Osteoblast (primary cell): ENCODE data around the gene AKR1E2. TPM values are rescaled to one million over a fixed set of nuclear protein-coding genes. Genes with fewer than 3 reads are reported as not detected.

Experiments
- DNase-seq: peaks from one replicate; pipeline ENCODE4 v3.0.0; 2011; ENCODE audit warnings: low spot score, mixed read lengths; ENCODE audit not compliant: insufficient read length; ENCODE audit errors: missing footprints
- H2AFZ ChIP-seq: 2 replicates; pipeline ENCODE4 v1.6.0; 2011; ENCODE audit warnings: mild to moderate bottlenecking, low read length
- H3K27ac ChIP-seq: 2 replicates; pipeline ENCODE4 v1.5.1; 2011; ENCODE audit warnings: mild to moderate bottlenecking, low read depth, low read length, moderate library complexity
- H3K27me3 ChIP-seq: 2 replicates; pipeline ENCODE4 v1.6.0; 2012; ENCODE audit warnings: mild to moderate bottlenecking, control low read depth, inconsistent platforms, low read length, moderate library complexity; ENCODE audit not compliant: insufficient read depth
- H3K36me3 ChIP-seq: 2 replicates; pipeline ENCODE4 v1.5.1; 2011; ENCODE audit warnings: mild to moderate bottlenecking, low read length, control low read depth, moderate library complexity; ENCODE audit not compliant: insufficient read depth
- H3K4me1 ChIP-seq: 2 replicates; pipeline ENCODE4 v1.5.1; 2011; ENCODE audit warnings: mild to moderate bottlenecking, low read length, control low read depth, moderate library complexity; ENCODE audit not compliant: insufficient read depth
- H3K4me2 ChIP-seq: 2 replicates; pipeline ENCODE4 v1.6.0; 2011; ENCODE audit warnings: mild to moderate bottlenecking, low read length; ENCODE audit not compliant: insufficient read depth
- H3K4me3 ChIP-seq: fragments of 200-600 bp; sonication (generic); 3 replicates; pipeline ENCODE4 v1.5.1; 2012; ENCODE audit warnings: mild to moderate bottlenecking, low read length, inconsistent platforms; ENCODE audit not compliant: insufficient read depth
- H3K79me2 ChIP-seq: 2 replicates; pipeline ENCODE4 v1.6.0; 2012; ENCODE audit warnings: mild to moderate bottlenecking, low read length, control low read depth, inconsistent platforms; ENCODE audit not compliant: insufficient read depth
- H3K9me3 ChIP-seq: 2 replicates; pipeline ENCODE4 v1.5.1; 2011; ENCODE audit warnings: low read depth, low read length, control low read depth
- H4K20me1 ChIP-seq: 2 replicates; pipeline ENCODE4 v1.6.0; 2012; ENCODE audit warnings: mild to moderate bottlenecking, low read length, control low read depth; ENCODE audit not compliant: insufficient read depth
- total RNA-seq: library from RNA; depleted of rRNA; stranded (reverse); fragments of >200 nt; gene quantifications from 2 replicates; pipeline ENCODE4 v1.2.3, GENCODE V29; 2012
- TF ChIP-seq, protein P1 (sequence below): IDR thresholded peaks from 2 replicates; pipeline ENCODE4 v1.5.1; 2011; ENCODE audit warnings: mild to moderate bottlenecking, low read depth, low read length, moderate library complexity; ENCODE audit errors: extremely low read depth

The AKR1E2 gene
- total RNA-seq, 1 donor = 17.7 TPM

DNA sequence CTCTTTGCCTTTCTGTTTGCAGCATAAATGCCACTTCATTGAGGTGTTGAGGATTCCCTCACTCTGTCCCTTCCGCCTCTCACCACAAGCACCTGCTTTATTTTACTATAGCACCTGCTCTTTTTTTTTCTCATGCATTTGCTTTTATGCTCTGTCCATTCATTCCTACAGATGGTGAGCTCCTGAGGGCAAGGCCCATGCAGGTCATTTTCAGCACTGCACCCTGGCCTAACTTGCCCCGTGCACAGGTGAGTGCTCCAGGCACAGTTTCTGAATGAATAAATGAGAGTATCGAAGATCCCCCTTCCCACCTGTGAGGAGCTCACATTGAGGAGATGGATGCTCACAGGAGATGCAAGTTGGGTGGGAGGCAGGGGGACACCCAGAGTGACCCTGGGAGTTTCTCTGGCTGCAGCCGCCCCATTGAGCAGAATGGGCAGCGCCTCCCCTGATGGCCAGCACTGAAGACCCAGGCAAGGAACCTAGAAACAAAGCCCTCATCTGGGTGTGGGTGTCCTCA is 1.2 kb upstream of the AKR1E2 start:
- no peaks in the 10 kb centered on the region for H3K79me2 ChIP-seq
- H3K9me3 ChIP-seq = no peaks in the 10 kb centered on the region
- H4K20me1 ChIP-seq = no peaks in the 10 kb centered on the region
- TF ChIP-seq, protein P1, sequence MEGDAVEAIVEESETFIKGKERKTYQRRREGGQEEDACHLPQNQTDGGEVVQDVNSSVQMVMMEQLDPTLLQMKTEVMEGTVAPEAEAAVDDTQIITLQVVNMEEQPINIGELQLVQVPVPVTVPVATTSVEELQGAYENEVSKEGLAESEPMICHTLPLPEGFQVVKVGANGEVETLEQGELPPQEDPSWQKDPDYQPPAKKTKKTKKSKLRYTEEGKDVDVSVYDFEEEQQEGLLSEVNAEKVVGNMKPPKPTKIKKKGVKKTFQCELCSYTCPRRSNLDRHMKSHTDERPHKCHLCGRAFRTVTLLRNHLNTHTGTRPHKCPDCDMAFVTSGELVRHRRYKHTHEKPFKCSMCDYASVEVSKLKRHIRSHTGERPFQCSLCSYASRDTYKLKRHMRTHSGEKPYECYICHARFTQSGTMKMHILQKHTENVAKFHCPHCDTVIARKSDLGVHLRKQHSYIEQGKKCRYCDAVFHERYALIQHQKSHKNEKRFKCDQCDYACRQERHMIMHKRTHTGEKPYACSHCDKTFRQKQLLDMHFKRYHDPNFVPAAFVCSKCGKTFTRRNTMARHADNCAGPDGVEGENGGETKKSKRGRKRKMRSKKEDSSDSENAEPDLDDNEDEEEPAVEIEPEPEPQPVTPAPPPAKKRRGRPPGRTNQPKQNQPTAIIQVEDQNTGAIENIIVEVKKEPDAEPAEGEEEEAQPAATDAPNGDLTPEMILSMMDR = no peak
- H3K4me1 ChIP-seq = peaks cover 12% of the 10 kb centered on the region
- no peak overlapping the region for H3K4me3 ChIP-seq
- no peaks in the 10 kb centered on the region for H3K36me3 ChIP-seq
- H3K27ac ChIP-seq = no peak overlapping the region
- no peak overlapping the region for H2AFZ ChIP-seq
- DNase-seq = no peak
- H3K4me2 ChIP-seq = no peak overlapping the region
- no peaks in the 10 kb centered on the region for H3K27me3 ChIP-seq

DNA sequence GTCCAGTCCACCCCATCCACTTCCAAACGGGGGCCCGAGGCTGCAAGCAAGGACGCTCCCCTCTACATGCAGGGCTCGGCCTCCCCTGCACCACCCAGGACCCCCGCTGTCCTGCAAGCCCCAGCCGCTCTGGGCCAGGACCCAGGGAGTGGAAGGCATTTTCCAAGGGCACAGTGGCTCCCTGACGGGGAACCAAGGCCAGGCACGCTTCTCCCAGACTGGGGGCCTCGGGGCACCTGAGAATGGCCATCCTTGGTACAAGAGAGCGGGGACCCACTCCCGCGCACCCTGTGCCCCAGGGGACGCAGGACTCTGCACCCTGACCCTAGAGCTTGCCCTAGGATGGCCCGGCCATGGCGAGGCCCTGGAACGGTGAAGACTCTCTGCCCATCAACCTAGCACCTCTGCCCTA is 545 bp upstream of the AKR1E2 start:
- Histone ChIP-seq H4K20me1 (no peaks in the 10 kb centered on the region), H3K27me3 (no peaks in the 10 kb centered on the region), H3K4me2 (peak overlapping the region; percentile 79), H3K79me2 (no peaks in the 10 kb centered on the region), H3K4me3 (peak overlapping the region; percentile 73), H3K27ac (no peak overlapping the region), H3K36me3 (no peaks in the 10 kb centered on the region), H3K9me3 (no peaks in the 10 kb centered on the region), H2AFZ (peak overlapping the region; percentile 88), H3K4me1 (peaks cover 14% of the 10 kb centered on the region)
- TF ChIP-seq, protein P1 = no peak
- no peak for DNase-seq

DNA sequence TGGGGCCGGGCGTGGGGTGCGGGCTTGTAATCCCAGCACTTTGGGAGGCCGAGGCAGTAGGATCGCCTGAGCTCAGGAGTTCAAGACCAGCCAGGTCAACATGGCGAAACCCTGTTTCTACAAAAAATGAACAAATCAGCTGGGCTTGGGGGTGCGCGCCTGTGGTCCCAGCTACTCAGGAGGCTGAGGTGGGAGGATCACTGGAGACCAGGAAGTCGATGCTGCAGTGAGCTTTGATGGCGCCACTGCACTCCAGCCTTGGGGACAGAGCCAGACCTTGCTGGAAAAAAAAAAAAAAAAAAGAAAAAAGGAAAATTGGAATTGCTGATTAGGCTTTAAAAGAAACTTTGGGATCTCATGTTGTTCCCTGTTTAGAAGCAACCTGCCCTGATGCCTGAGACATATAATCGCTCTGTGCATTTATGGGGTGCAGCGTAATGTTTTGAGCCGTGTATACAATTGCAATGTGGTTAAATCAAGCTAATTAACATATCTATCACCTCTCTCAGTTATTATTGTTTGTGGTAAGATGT is 851 bp downstream of the AKR1E2 start:
- Histone ChIP-seq H3K27ac (peak overlapping the region; percentile 61), H3K79me2 (no peaks in the 10 kb centered on the region), H3K4me1 (peaks cover 11% of the 10 kb centered on the region), H3K4me2 (peak overlapping the region; percentile 79), H3K9me3 (no peaks in the 10 kb centered on the region), H3K27me3 (no peaks in the 10 kb centered on the region), H4K20me1 (no peaks in the 10 kb centered on the region), H2AFZ (peak overlapping the region; percentile 88), H3K4me3 (peak overlapping the region; percentile 73), H3K36me3 (peaks cover 5% of the 10 kb centered on the region)
- TF ChIP-seq, protein P1 = no peak
- no peak for DNase-seq

DNA sequence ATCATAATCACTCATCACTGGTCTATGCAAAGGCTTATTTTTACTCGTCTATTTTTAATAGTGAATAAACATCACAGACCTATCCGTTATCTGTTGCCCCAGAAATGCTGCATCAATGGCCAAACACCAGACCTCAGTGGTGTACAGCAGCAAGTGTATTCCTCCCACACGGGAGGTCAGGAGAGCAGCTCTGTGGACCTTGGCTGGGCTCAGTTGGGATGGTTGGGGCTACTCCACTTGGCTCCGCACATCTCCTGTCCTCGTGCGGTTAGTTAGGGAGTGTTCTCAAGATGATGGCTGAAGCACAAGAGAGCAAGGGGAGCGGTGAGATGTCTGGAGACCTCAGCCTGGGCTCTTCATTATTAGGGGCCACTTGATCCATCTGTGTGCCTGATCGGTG is 2.0 kb downstream of the AKR1E2 start:
- Histone ChIP-seq H3K36me3 (peaks cover 5% of the 10 kb centered on the region), H3K9me3 (no peaks in the 10 kb centered on the region), H3K4me1 (peaks cover 11% of the 10 kb centered on the region), H3K4me2 (no peak overlapping the region), H2AFZ (no peak overlapping the region), H4K20me1 (no peaks in the 10 kb centered on the region), H3K27me3 (no peaks in the 10 kb centered on the region), H3K79me2 (no peaks in the 10 kb centered on the region), H3K4me3 (no peak overlapping the region), H3K27ac (no peak overlapping the region)
- TF ChIP-seq, protein P1 = no peak
- no peak for DNase-seq
